ENCODE results near the gene SOAT2. TPM values are rescaled to one million over a fixed set of nuclear protein-coding genes. Genes with fewer than 3 reads are reported as not detected.
A peak's percentile ranks its signal among the peaks of the same experiment; 100 is the strongest.

The SOAT2 gene
- total RNA-seq, 2 donors from 2014 or later, result not detected

GRCh38 chr12:53057816-53058500, 45.3 kb upstream of the SOAT2 start:
- peak overlapping the region; percentile 5 to 32 for H3K27ac ChIP-seq
- no peaks in the 10 kb centered on the region for H3K27me3 ChIP-seq
- peak; percentile 58 for DNase-seq (ENCODE audit: low spot score)
- TF ChIP-seq CTCF (IDR thresholded peaks at IDR 0.05), result no peak
- H3K9me3 ChIP-seq, result no peaks in the 10 kb centered on the region
- no peak overlapping the region for H3K4me3 ChIP-seq
- H3K36me3 ChIP-seq, result peaks cover 80% of the 10 kb centered on the region
- H3K4me1 ChIP-seq, result peaks cover 0 to 91% of the 10 kb centered on the region in 2 donors

- peak overlapping the region in 1 of 2 donors; percentile 5 for H3K27ac ChIP-seq
- no peaks in the 10 kb centered on the region for H3K9me3 ChIP-seq
- H3K27me3 ChIP-seq, result no peaks in the 10 kb centered on the region
- TF ChIP-seq CTCF (IDR thresholded peaks at IDR 0.05), result no peak
- H3K4me3 ChIP-seq, result no peak overlapping the region
- peaks cover 0 to 91% of the 10 kb centered on the region in 2 donors for H3K4me1 ChIP-seq
- peaks cover 89% of the 10 kb centered on the region for H3K36me3 ChIP-seq
- no peak for DNase-seq (ENCODE audit: low spot score)
These were observed 44.4 kb upstream of the SOAT2 start for GRCh38 chr12:53058674-53059433.

DNA sequence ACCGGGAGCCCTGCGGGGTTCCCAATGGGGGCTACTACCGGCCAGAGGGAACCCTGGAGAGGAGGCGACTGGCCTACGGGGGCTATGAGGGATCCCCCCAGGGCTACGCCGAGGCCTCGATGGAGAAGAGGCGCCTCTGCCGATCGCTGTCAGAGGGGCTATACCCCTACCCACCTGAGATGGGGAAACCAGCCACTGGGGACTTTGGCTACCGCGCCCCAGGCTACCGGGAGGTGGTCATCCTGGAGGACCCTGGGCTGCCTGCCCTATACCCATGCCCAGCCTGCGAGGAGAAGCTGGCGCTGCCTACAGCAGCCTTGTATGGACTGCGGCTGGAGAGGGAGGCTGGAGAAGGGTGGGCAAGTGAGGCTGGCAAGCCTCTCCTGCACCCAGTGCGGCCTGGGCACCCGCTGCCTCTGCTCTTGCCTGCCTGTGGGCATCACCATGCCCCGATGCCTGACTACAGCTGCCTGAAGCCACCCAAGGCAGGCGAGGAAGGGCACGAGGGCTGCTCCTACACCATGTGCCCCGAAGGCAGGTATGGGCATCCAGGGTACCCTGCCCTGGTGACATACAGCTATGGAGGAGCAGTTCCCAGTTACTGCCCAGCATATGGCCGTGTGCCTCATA, 43.7 kb upstream of the SOAT2 start:
- H3K4me1 ChIP-seq, result peaks cover 0 to 91% of the 10 kb centered on the region in 2 donors
- H3K36me3 ChIP-seq, result peaks cover 96% of the 10 kb centered on the region

DNA sequence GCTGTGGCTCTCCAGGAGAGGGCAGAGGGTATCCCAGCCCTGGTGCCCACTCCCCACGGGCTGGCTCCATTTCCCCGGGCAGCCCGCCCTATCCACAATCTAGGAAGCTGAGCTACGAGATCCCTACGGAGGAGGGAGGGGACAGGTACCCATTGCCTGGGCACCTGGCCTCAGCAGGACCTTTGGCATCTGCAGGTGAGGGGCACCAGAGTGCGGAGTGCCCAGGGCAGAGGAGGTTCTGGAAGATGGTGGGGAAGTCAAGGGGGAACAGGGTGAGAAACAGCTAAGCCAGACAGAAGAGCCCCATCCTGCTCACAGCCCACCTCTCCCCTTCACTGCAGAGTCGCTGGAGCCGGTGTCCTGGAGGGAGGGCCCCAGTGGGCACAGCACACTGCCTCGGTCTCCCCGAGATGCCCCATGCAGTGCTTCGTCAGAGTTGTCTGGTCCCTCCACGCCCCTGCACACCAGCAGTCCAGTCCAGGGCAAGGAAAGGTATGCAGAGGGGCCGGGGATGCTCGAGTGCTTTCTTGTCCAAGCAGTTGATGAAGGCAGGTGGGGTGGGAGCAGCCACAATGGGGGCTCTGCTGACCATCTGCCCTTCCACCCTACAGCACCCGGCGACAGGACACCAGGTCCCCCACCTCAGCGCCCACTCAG, 43.1 kb upstream of the SOAT2 start:
- H3K4me3 ChIP-seq, result no peak overlapping the region
- DNase-seq (ENCODE audit: low spot score), result no peak
- H3K9me3 ChIP-seq, result no peaks in the 10 kb centered on the region

More for the DNA sequence above, 43.7 kb upstream of the SOAT2 start:
- Histone ChIP-seq H3K27ac (no peak overlapping the region), H3K27me3 (no peaks in the 10 kb centered on the region), H3K4me3 (no peak overlapping the region), H3K9me3 (no peaks in the 10 kb centered on the region)
- TF ChIP-seq CTCF (IDR thresholded peaks at IDR 0.05), result no peak
- no peak for DNase-seq (ENCODE audit: low spot score)

More for the DNA sequence above, 43.1 kb upstream of the SOAT2 start:
- H3K4me1 ChIP-seq, result peaks cover 0 to 91% of the 10 kb centered on the region in 2 donors
- peak overlapping the region; percentile 54 to 60 for H3K27ac ChIP-seq
- H3K36me3 ChIP-seq, result peaks cover 98% of the 10 kb centered on the region
- H3K27me3 ChIP-seq, result no peaks in the 10 kb centered on the region
- TF ChIP-seq CTCF (IDR thresholded peaks at IDR 0.05), result no peak

Measured in right atrium auricular region (tissue), 2 donors.